GM23338 (cell line): ENCODE measurements around the gene EXOC2. TPM values are rescaled to one million over a fixed set of nuclear protein-coding genes. Genes with fewer than 3 reads are reported as not detected.

ENCODE experiments used
- ATAC-seq: fragments of 200-7000 bp; cut with Tn5 transposase; 3 replicates; pipeline ENCODE4 v1.9.1; 2020
- DNase-seq: peaks from one replicate; pipeline ENCODE4 v3.0.0-alpha.2; 2015; ENCODE audit warnings: low spot score
- H2AFZ ChIP-seq: fragments of 200-600 bp; sonication (generic); 2 replicates; pipeline ENCODE4 v1.8.0; 2016; ENCODE audit warnings: antibody characterized with exemption, mild to moderate bottlenecking, moderate library complexity
- H3F3A ChIP-seq: fragments of 200-600 bp; sonication (generic); replicated peaks from 2 replicates; pipeline ENCODE4 v1.8.0; 2017; ENCODE audit warnings: antibody characterized with exemption, mixed run types, low read depth
- H3K27ac ChIP-seq: fragments of 200-600 bp; sonication (generic); 2 replicates; pipeline ENCODE4 v1.6.1; 2016; ENCODE audit warnings: low read depth
- H3K27me3 ChIP-seq: fragments of 200-600 bp; sonication (generic); 2 replicates; pipeline ENCODE4 v1.8.0; 2016; ENCODE audit warnings: mild to moderate bottlenecking, mixed run types, moderate library complexity; ENCODE audit not compliant: insufficient read depth
- H3K36me3 ChIP-seq: fragments of 200-600 bp; sonication (generic); 2 replicates; pipeline ENCODE4 v1.8.0; 2016; ENCODE audit warnings: mild to moderate bottlenecking; ENCODE audit not compliant: insufficient read depth
- H3K4me1 ChIP-seq: fragments of 200-600 bp; sonication (generic); 2 replicates; pipeline ENCODE4 v1.8.0; 2016; ENCODE audit warnings: mild to moderate bottlenecking, moderate library complexity; ENCODE audit not compliant: insufficient read depth
- H3K4me2 ChIP-seq: fragments of 200-600 bp; sonication (generic); 2 replicates; pipeline ENCODE4 v1.7.1; 2017; ENCODE audit warnings: mixed run types
- H3K4me3 ChIP-seq: fragments of 200-600 bp; sonication (generic); 2 replicates; pipeline ENCODE4 v1.6.1; 2016; ENCODE audit warnings: mixed run types
- H3K79me2 ChIP-seq: fragments of 200-600 bp; sonication (generic); replicated peaks from 2 replicates; pipeline ENCODE4 v1.8.0; 2017; ENCODE audit warnings: mild to moderate bottlenecking; ENCODE audit not compliant: insufficient read depth
- H3K9me2 ChIP-seq: fragments of 200-600 bp; sonication (generic); 2 replicates; pipeline ENCODE4 v1.8.0; 2017; ENCODE audit not compliant: insufficient read depth
- H4K20me1 ChIP-seq: fragments of 200-600 bp; sonication (generic); replicated peaks from 2 replicates; pipeline ENCODE4 v1.8.0; 2017; ENCODE audit warnings: mild to moderate bottlenecking; ENCODE audit not compliant: insufficient read depth
- H3K27ac Mint-ChIP-seq: 2 replicates; pipeline ENCODE4 v1.8.0; 2020; ENCODE audit warnings: inconsistent platforms, mild to moderate bottlenecking, moderate library complexity, mixed read lengths
- H3K27me3 Mint-ChIP-seq: 3 replicates; pipeline ENCODE4 v1.8.0; 2022; ENCODE audit warnings: low read depth, mild to moderate bottlenecking, moderate library complexity, mixed read lengths, inconsistent platforms; ENCODE audit not compliant: insufficient read depth, poor library complexity
- H3K36me3 Mint-ChIP-seq: 3 replicates; pipeline ENCODE4 v1.8.0; 2021; ENCODE audit warnings: low read depth, mild to moderate bottlenecking, inconsistent platforms, moderate library complexity, mixed read lengths
- H3K4me1 Mint-ChIP-seq: 3 replicates; pipeline ENCODE4 v1.8.0; 2020; ENCODE audit warnings: mild to moderate bottlenecking, inconsistent platforms, mixed read lengths
- H3K4me3 Mint-ChIP-seq: 3 replicates; pipeline ENCODE4 v1.8.0; 2021; ENCODE audit warnings: moderate library complexity, mild to moderate bottlenecking, inconsistent platforms, mixed read lengths
- H3K9me3 Mint-ChIP-seq: 3 replicates; pipeline ENCODE4 v1.8.0; 2020; ENCODE audit warnings: moderate library complexity, mild to moderate bottlenecking, inconsistent platforms, mixed read lengths
- CREB1 ChIP-seq: fragments of 250-450 bp; sonication (Bioruptor Pico); IDR thresholded peaks from 2 replicates; pipeline ENCODE4 v1.5.0; 2020; ENCODE audit warnings: low read depth, mild to moderate bottlenecking, moderate library complexity
- CTCF ChIP-seq, 2 experiments: fragments of 200-600 bp in 1 of 2; sonication (generic) in 1 of 2; conservative IDR thresholded peaks; 2 replicates each; pipeline versions ENCODE4 v1.5.1 to v1.6.1; 2016 to 2017; ENCODE audit warnings: antibody characterized with exemption in 2 of 2, low read depth in 2 of 2, mild to moderate bottlenecking in 2 of 2, moderate library complexity in 1 of 2
- ETS1 ChIP-seq: IDR thresholded peaks from 2 replicates; pipeline ENCODE4 v1.6.1; 2016; ENCODE audit warnings: antibody characterized with exemption
- EZH2 ChIP-seq: fragments of 200-600 bp; sonication (generic); IDR thresholded peaks from one replicate; pipeline ENCODE4 v1.8.0; 2017; ENCODE audit warnings: antibody characterized with exemption, mild to moderate bottlenecking, low read depth; ENCODE audit not compliant: unreplicated experiment
- EZH2phosphoT487 ChIP-seq: fragments of 200-600 bp; sonication (generic); IDR thresholded peaks from one replicate; pipeline ENCODE4 v1.8.1; 2018; ENCODE audit warnings: antibody characterized with exemption; ENCODE audit not compliant: unreplicated experiment
- JUNB ChIP-seq: IDR thresholded peaks from one replicate; pipeline ENCODE4 v1.6.1; 2016; ENCODE audit warnings: antibody characterized with exemption; ENCODE audit not compliant: unreplicated experiment
- NANOG ChIP-seq: IDR thresholded peaks from 2 replicates; pipeline ENCODE4 v1.6.1; 2016; ENCODE audit warnings: antibody characterized with exemption, borderline replicate concordance
- POLR2AphosphoS5 ChIP-seq: IDR thresholded peaks from 2 replicates; pipeline ENCODE4 v1.6.1; 2016; ENCODE audit warnings: antibody characterized with exemption, low read depth
- STAT1 ChIP-seq: IDR thresholded peaks from one replicate; pipeline ENCODE4 v1.6.1; 2016; ENCODE audit warnings: antibody characterized with exemption; ENCODE audit not compliant: unreplicated experiment
- ZNF114 ChIP-seq: fragments of 250-450 bp; sonication (Bioruptor Pico); IDR thresholded peaks from 2 replicates; pipeline ENCODE4 v1.5.0; 2020; ENCODE audit warnings: mild to moderate bottlenecking, moderate library complexity
- ZNF331 ChIP-seq: fragments of 250-450 bp; sonication (Bioruptor Pico); IDR thresholded peaks from 2 replicates; pipeline ENCODE4 v1.5.0; 2020; ENCODE audit warnings: low read depth, mild to moderate bottlenecking, moderate library complexity
- ZNF462 ChIP-seq: fragments of 250-450 bp; sonication (Bioruptor Pico); IDR thresholded peaks from 2 replicates; pipeline ENCODE4 v1.5.0; 2020; ENCODE audit warnings: mild to moderate bottlenecking, moderate library complexity
- polyA plus RNA-seq: library from polyadenylated mRNA; unstranded; fragments of >200 nt; fragmentation: Nextera tagmentation; extraction: Ambion mirVana; gene quantifications from 2 replicates; pipeline ENCODE4 v1.2.1, GENCODE V29; 2016
- total RNA-seq: library from RNA; depleted of rRNA; stranded (reverse); fragments of >200 nt; shearing (Covaris generic); gene quantifications from 2 replicates; pipeline ENCODE4 v1.2.3, GENCODE V29; 2014
- TF ChIP-seq, protein P1 (sequence below): IDR thresholded peaks from one replicate; pipeline ENCODE4 v1.6.1; 2018; ENCODE audit warnings: antibody characterized with exemption; ENCODE audit not compliant: unreplicated experiment

EXOC2 gene
- total and polyA plus RNA-seq, 2 experiments from 2014 or later, result 28.7 to 93.6 TPM

- Histone ChIP-seq H3F3A (no peaks in the 10 kb centered on the region; the same call in 1 of the 2 replicates), H3K4me2 (peak overlapping the region; percentile 42; the same call in 1 of the 2 replicates), H3K27me3 (no peaks in the 10 kb centered on the region), H3K36me3 (no peaks in the 10 kb centered on the region), H3K27ac (0 out of 2 replicates have a peak overlapping the region, but pooled peaks have one; percentile 45), H3K79me2 (peaks cover 83% of the 10 kb centered on the region), H3K9me2 (no peaks in the 10 kb centered on the region), H2AFZ (no peak overlapping the region), H3K4me3 (no peak overlapping the region), H3K4me1 (peaks cover 73% of the 10 kb centered on the region), H4K20me1 (no peaks in the 10 kb centered on the region)
- TF ChIP-seq CTCF (conservative IDR thresholded peaks at IDR 0.05; ENCODE audit: low read depth in 2 of 2) (no peak), EZH2 (no peak), POLR2AphosphoS5 (no peak), NANOG (no peak), STAT1 (no peak), ETS1 (no peak), ZNF331 (no peak), JUNB (no peak), ZNF462 (CRISPR knock-in tag) (no peak), EZH2phosphoT487 (no peak), ZNF114 (CRISPR knock-in tag) (no peak), CREB1 (no peak)
- TF ChIP-seq, protein P1, sequence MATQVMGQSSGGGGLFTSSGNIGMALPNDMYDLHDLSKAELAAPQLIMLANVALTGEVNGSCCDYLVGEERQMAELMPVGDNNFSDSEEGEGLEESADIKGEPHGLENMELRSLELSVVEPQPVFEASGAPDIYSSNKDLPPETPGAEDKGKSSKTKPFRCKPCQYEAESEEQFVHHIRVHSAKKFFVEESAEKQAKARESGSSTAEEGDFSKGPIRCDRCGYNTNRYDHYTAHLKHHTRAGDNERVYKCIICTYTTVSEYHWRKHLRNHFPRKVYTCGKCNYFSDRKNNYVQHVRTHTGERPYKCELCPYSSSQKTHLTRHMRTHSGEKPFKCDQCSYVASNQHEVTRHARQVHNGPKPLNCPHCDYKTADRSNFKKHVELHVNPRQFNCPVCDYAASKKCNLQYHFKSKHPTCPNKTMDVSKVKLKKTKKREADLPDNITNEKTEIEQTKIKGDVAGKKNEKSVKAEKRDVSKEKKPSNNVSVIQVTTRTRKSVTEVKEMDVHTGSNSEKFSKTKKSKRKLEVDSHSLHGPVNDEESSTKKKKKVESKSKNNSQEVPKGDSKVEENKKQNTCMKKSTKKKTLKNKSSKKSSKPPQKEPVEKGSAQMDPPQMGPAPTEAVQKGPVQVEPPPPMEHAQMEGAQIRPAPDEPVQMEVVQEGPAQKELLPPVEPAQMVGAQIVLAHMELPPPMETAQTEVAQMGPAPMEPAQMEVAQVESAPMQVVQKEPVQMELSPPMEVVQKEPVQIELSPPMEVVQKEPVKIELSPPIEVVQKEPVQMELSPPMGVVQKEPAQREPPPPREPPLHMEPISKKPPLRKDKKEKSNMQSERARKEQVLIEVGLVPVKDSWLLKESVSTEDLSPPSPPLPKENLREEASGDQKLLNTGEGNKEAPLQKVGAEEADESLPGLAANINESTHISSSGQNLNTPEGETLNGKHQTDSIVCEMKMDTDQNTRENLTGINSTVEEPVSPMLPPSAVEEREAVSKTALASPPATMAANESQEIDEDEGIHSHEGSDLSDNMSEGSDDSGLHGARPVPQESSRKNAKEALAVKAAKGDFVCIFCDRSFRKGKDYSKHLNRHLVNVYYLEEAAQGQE, result no peak
- peaks cover 55% of the 10 kb centered on the region for H3K4me1 Mint-ChIP-seq
- ATAC-seq, result no peak
- H3K27me3 Mint-ChIP-seq, result peaks cover 8% of the 10 kb centered on the region
- peak overlapping the region; percentile 34; the same call in 1 of the 2 replicates for H3K27ac Mint-ChIP-seq
- peaks cover 19% of the 10 kb centered on the region for H3K36me3 Mint-ChIP-seq
- DNase-seq, result no peak
- H3K4me3 Mint-ChIP-seq, result no peak overlapping the region
- H3K9me3 Mint-ChIP-seq, result peaks cover 8% of the 10 kb centered on the region; the same call in 2 of the 3 replicates
These were observed 15.0 kb downstream of the EXOC2 start for GRCh38 chr6:677919-678318.
